ENCODE measurements around the gene DENND2A. TPM values are rescaled to one million over a fixed set of nuclear protein-coding genes. Genes with fewer than 3 reads are reported as not detected.

Gene DENND2A
- total RNA-seq, 1 experiment from 2014 or later = 7.3 TPM

DNA sequence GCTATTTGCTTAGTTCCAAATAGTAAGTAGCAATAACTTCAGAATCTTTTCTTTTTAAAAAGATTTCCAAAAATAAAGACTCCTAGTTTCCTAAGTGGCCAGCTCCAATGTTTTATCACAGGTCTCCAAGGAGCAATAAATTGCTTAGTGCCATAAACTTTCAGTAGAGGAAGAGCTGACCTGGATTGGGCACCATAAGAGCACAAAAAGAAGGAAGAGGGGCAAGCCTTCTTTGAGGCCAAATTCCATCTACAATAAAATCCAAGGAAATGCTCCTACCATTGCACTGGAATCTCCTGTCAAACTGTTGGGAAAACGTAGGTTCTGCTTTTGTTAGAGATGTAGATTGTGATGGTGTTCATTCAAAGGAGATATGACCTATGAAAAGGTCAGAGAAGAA lies 64.0 kb downstream of the DENND2A start:
- Histone ChIP-seq H3T11ph (ENCODE audit: low read length) (no peak overlapping the region), H3K18ac (ENCODE audit: insufficient read length, low read depth, low read length) (no peak overlapping the region), H3K79me2 (ENCODE audit: insufficient read depth, low read length) (no peaks in the 10 kb centered on the region), H3K79me1 (ENCODE audit: insufficient read depth, low read depth, low read length, poor library complexity, severe bottlenecking) (no peaks in the 10 kb centered on the region), H3K56ac (ENCODE audit: insufficient read length, low read depth, low read length) (no peak overlapping the region), H3K4ac (ENCODE audit: low read depth, low read length) (no peak overlapping the region), H4K20me1 (ENCODE audit: control insufficient read depth, insufficient read depth, insufficient read length) (no peaks in the 10 kb centered on the region), H3K23ac (ENCODE audit: insufficient read length, low read depth, low read length) (no peak overlapping the region), H2BK15ac (ENCODE audit: low read depth, low read length) (no peak overlapping the region), H2BK120ac (ENCODE audit: low read depth, low read length, poor library complexity, severe bottlenecking) (no peak overlapping the region), H4K5ac (ENCODE audit: insufficient read length, low read depth, low read length) (no peak overlapping the region), H2BK5ac (ENCODE audit: insufficient read length, low read length) (no peak overlapping the region), H2BK12ac (ENCODE audit: insufficient read length, low read depth, low read length) (no peak overlapping the region), H2BK20ac (ENCODE audit: low read depth, low read length, poor library complexity, severe bottlenecking) (no peak overlapping the region), H3K9me3 (ENCODE audit: control insufficient read depth, low read depth, low read length) (no peaks in the 10 kb centered on the region), H3K4me1 (ENCODE audit: insufficient read depth, low read length) (no peaks in the 10 kb centered on the region), H3K9ac (ENCODE audit: extremely low read depth, insufficient read length, low read length) (no peak overlapping the region), H3K14ac (ENCODE audit: insufficient read depth, low read length) (no peak overlapping the region), H3K4me2 (ENCODE audit: insufficient read depth, insufficient read length, low read length) (no peak overlapping the region), H3K23me2 (ENCODE audit: insufficient read length, low read depth, low read length, poor library complexity, severe bottlenecking) (no peaks in the 10 kb centered on the region), H2AFZ (ENCODE audit: low read length) (no peak overlapping the region), H4K8ac (replicated peaks; ENCODE audit: insufficient read length, low read depth, low read length) (no peak overlapping the region), H3K27ac (ENCODE audit: insufficient read length, low read depth, low read length) (no peak overlapping the region), H2AK5ac (ENCODE audit: insufficient read length, low read length) (no peak overlapping the region), H3K27me3 (ENCODE audit: insufficient read depth, low read length) (no peaks in the 10 kb centered on the region), H4K91ac (ENCODE audit: insufficient read length, low read depth, low read length) (no peak overlapping the region)
- Mint-ChIP-seq H3K9me3 (no peaks in the 10 kb centered on the region), H3K4me1 (no peaks in the 10 kb centered on the region), H3K27ac (no peak overlapping the region), H3K36me3 (ENCODE audit: insufficient read depth in 1 of 3, low read depth in 3 of 3) (peaks cover 0 to 2% (median 0%) of the 10 kb centered on the region in 3 experiments; a peak in 2 of 7 replicates), H3K27me3 (ENCODE audit: low read depth) (no peaks in the 10 kb centered on the region), H3K4me3 (no peak overlapping the region)
- no peak for DNase-seq
- TF ChIP-seq, protein P1, sequence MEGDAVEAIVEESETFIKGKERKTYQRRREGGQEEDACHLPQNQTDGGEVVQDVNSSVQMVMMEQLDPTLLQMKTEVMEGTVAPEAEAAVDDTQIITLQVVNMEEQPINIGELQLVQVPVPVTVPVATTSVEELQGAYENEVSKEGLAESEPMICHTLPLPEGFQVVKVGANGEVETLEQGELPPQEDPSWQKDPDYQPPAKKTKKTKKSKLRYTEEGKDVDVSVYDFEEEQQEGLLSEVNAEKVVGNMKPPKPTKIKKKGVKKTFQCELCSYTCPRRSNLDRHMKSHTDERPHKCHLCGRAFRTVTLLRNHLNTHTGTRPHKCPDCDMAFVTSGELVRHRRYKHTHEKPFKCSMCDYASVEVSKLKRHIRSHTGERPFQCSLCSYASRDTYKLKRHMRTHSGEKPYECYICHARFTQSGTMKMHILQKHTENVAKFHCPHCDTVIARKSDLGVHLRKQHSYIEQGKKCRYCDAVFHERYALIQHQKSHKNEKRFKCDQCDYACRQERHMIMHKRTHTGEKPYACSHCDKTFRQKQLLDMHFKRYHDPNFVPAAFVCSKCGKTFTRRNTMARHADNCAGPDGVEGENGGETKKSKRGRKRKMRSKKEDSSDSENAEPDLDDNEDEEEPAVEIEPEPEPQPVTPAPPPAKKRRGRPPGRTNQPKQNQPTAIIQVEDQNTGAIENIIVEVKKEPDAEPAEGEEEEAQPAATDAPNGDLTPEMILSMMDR (conservative IDR thresholded peaks at IDR 0.05) = no peak
- no CpG with 5 or more reads among the region's 1 CpG for WGBS (ENCODE audit: extremely low coverage, insufficient read length, low lambda C conversion rate)
